Heart left ventricle (tissue), 13 donors: ENCODE measurements around the gene RAPSN.

Source experiments
- CTCF ChIP-seq, 12 donors: fragments of 200-600 bp; sonication (generic) in 4 of 12; IDR thresholded peaks; one replicate each; pipeline versions ENCODE4 v1.5.0 to v1.8.0; 2018 to 2022; ENCODE audit warnings: antibody characterized with exemption in 12 of 12, mild to moderate bottlenecking in 5 of 12
- POLR2A ChIP-seq, 2 donors: fragments of 450-650 bp; IDR thresholded peaks; one replicate each; pipeline ENCODE4 v1.6.1; 2017; ENCODE audit warnings: antibody characterized with exemption in 2 of 2, mild to moderate bottlenecking in 2 of 2, moderate library complexity in 2 of 2
- donor health status: ischemic (EF 13 %, LVEDD 7.1; RV severe dilation, severe dysfunction).
- donor health status: DM: no; HTN: yes; CAD: no.
- donor health status: DM: no; HTN: no; CAD: no.
- donor health status: ischemic (EF 25% LVEDD 6.9; RV normal size, moderate dysfunction).
- donor health status: ischemic (EF 25% LVEDD 5.7; RV mildly dilated, moderate dysfunction).
- donor health status: ischemic (EF 35%, LVEDD 5.7; RV mildly dilated, moderate dysfunction).
- donor health status: nonischemic (EF 11% LVEDD 7.7; RV severe dilation, severe dysfunction).
- donor health status: DM: yes; HTN: yes; CAD: no.
- donor health status: PGD.
- donor health status: ischemic (EF 29% LVEDD 5.4; RV normal size, mild dysfunction).
- donor health status: nonischemic (EF 23%, LVEDD 6.1; RV moderate dilation, normal function).

- TF ChIP-seq POLR2A (IDR thresholded peaks at IDR 0.05) (peak in 1 of 2 donors; percentile 36), CTCF (IDR thresholded peaks at IDR 0.05) (no peak)
These were observed 54.4 kb downstream of the RAPSN start for GRCh38 chr11:47394322-47395222.
